ENCODE data around the gene FPGS. TPM values are rescaled to one million over a fixed set of nuclear protein-coding genes. Genes with fewer than 3 reads are reported as not detected.
"Not testable (repeated sequence)": the region's sequence is repeated elsewhere in the genome, so short reads cannot be mapped to it uniquely, and the experiment has no call there.

The FPGS gene
- total RNA-seq, 2 experiments from 2014 or later, result 79.8 to 80.4 TPM

- Mint-ChIP-seq H3K27me3 (no peaks in the 10 kb centered on the region), H3K4me3 (no peak overlapping the region), H3K4me1 (ENCODE audit: low read depth) (no peaks in the 10 kb centered on the region), H3K9me3 (no peaks in the 10 kb centered on the region), H3K27ac (no peak overlapping the region), H3K36me3 (ENCODE audit: low read depth) (no peaks in the 10 kb centered on the region)
- ChIA-PET CTCF (interaction anchor here (1.4 to 2.0 kb wide), 2 partner anchors 29 to 80 kb away, joined by 6 to 7 read pairs; no protein-coding TSS in a partner anchor), POLR2A (interaction anchor here (1.3 kb wide), 1 partner anchor 22 kb away, joined by 4 read pairs; no protein-coding TSS in a partner anchor)
- ATAC-seq, result no peak
- TF ChIP-seq, protein P1, sequence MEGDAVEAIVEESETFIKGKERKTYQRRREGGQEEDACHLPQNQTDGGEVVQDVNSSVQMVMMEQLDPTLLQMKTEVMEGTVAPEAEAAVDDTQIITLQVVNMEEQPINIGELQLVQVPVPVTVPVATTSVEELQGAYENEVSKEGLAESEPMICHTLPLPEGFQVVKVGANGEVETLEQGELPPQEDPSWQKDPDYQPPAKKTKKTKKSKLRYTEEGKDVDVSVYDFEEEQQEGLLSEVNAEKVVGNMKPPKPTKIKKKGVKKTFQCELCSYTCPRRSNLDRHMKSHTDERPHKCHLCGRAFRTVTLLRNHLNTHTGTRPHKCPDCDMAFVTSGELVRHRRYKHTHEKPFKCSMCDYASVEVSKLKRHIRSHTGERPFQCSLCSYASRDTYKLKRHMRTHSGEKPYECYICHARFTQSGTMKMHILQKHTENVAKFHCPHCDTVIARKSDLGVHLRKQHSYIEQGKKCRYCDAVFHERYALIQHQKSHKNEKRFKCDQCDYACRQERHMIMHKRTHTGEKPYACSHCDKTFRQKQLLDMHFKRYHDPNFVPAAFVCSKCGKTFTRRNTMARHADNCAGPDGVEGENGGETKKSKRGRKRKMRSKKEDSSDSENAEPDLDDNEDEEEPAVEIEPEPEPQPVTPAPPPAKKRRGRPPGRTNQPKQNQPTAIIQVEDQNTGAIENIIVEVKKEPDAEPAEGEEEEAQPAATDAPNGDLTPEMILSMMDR (IDR thresholded peaks at IDR 0.05), result no peak
- intact Hi-C loops (cut with micrococcal nuclease), result no loop called here
- DNase-seq, result no peak
Observed at GRCh38 chr9:127841087-127841835, 38.6 kb downstream of the FPGS start.

GRCh38 chr9:127844821-127845359, 42.2 kb downstream of the FPGS start:
- intact Hi-C loops (cut with micrococcal nuclease), result no loop called here
- ChIA-PET CTCF (interaction anchor here (1.2 kb wide), 1 partner anchor 8 kb away, joined by 3 read pairs; no protein-coding TSS in a partner anchor), POLR2A (interaction anchor here (0.9 kb wide), 1 partner anchor 40 kb away, joined by 3 read pairs; no protein-coding TSS in a partner anchor)
- H3K9me3 Mint-ChIP-seq, result peaks cover 12% of the 10 kb centered on the region
- no peaks in the 10 kb centered on the region for H3K4me1 Mint-ChIP-seq (ENCODE audit: low read depth)
- ATAC-seq (no peak), DNase-seq (no peak)
- H3K36me3 Mint-ChIP-seq (ENCODE audit: low read depth), result peaks cover 12% of the 10 kb centered on the region
- H3K27me3 Mint-ChIP-seq, result no peaks in the 10 kb centered on the region
- TF ChIP-seq, protein P1 (IDR thresholded peaks at IDR 0.05), result no peak
- H3K4me3 Mint-ChIP-seq, result no peak overlapping the region
- H3K27ac Mint-ChIP-seq, result no peak overlapping the region

GRCh38 chr9:127845619-127846018, 42.9 kb downstream of the FPGS start:
- Mint-ChIP-seq H3K9me3 (peaks cover 12% of the 10 kb centered on the region), H3K36me3 (ENCODE audit: low read depth) (peaks cover 16% of the 10 kb centered on the region)
- H3K27ac Mint-ChIP-seq; H3K27me3 Mint-ChIP-seq; intact Hi-C loops (cut with micrococcal nuclease); ATAC-seq; H3K4me3 Mint-ChIP-seq; DNase-seq; H3K4me1 Mint-ChIP-seq (ENCODE audit: low read depth): not testable (repeated sequence)
- ChIA-PET POLR2A (interaction anchor here (0.6 kb wide), 1 partner anchor 90 kb away, joined by 3 read pairs; no protein-coding TSS in a partner anchor), CTCF (interaction anchor here (1.0 kb wide), 1 partner anchor 24 kb away, joined by 3 read pairs; no protein-coding TSS in a partner anchor)

DNA sequence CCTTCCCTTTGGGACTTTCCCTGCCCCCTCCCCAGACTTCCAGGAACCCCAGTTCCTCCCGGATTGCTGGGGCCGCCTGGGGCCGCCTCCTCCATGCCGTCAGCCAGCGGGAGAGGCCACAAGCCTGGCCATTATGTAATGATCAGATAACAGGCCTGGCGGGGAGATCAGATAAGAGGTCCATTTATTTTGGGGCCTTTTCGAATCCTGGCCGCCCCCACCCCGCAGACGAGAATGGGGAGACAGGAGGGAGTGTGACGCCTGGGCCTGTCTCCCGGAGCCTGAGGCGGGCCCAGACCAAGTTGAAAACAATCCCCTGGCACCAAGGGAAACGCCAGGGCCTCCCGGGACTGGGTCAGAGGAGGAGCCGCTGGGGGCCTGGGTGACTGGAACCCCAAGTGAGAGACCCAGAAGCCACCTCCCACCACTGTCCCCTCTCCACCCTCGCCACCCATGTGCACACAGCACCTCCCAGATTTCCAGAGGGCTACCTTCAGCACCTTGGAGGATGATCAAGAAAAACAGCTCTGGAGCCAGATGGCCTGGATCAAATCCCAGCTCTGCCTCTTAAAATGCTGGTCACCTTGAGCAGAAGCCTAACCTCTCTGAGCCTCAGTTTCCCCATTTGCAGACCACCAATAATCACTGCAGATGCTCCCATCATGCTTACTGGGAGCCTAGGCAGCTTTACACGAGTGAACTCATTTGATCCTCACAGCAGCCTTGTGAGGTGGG, 43.9 kb downstream of the FPGS start:
- ATAC-seq (no peak), DNase-seq (no peak)
- peaks cover 12% of the 10 kb centered on the region for H3K9me3 Mint-ChIP-seq
- H3K4me3 Mint-ChIP-seq, result no peak overlapping the region
- TF ChIP-seq, protein P1 (IDR thresholded peaks at IDR 0.05), result no peak
- H3K36me3 Mint-ChIP-seq (ENCODE audit: low read depth), result peaks cover 18% of the 10 kb centered on the region
- no peaks in the 10 kb centered on the region for H3K27me3 Mint-ChIP-seq
- H3K4me1 Mint-ChIP-seq (ENCODE audit: low read depth), result no peaks in the 10 kb centered on the region
- CTCF ChIA-PET, result interaction anchor here (1.0 to 1.5 kb wide), 2 partner anchors 23 kb away, joined by 3 to 5 read pairs; no protein-coding TSS in a partner anchor
- intact Hi-C loops (cut with micrococcal nuclease), result no loop called here
- H3K27ac Mint-ChIP-seq, result no peak overlapping the region
- POLR2A ChIA-PET, result no interaction called here

- H3K36me3 Mint-ChIP-seq (ENCODE audit: low read depth), result peaks cover 20% of the 10 kb centered on the region
- no peaks in the 10 kb centered on the region for H3K27me3 Mint-ChIP-seq
- no peak overlapping the region for H3K27ac Mint-ChIP-seq
- TF ChIP-seq, protein P1 (IDR thresholded peaks at IDR 0.05), result no peak
- H3K4me3 Mint-ChIP-seq, result no peak overlapping the region
- peaks cover 3% of the 10 kb centered on the region for H3K4me1 Mint-ChIP-seq (ENCODE audit: low read depth)
- peaks cover 12% of the 10 kb centered on the region for H3K9me3 Mint-ChIP-seq
- ChIA-PET POLR2A (no interaction called here), CTCF (interaction anchor here (1.5 kb wide), 1 partner anchor 22 kb away, joined by 5 read pairs; no protein-coding TSS in a partner anchor)
- no peak for DNase-seq
- ATAC-seq, result no peak
- intact Hi-C loops (cut with micrococcal nuclease), result no loop called here
Observed at GRCh38 chr9:127847178-127847510, 44.5 kb downstream of the FPGS start.

Measured in activated CD8-positive, alpha-beta T cell treated with anti-CD3 and anti-CD28 coated beads for 36 hours (primary cell).